GM12878 (cell line): ENCODE results near the gene HOXD9. TPM values are rescaled to one million over a fixed set of nuclear protein-coding genes. Genes with fewer than 3 reads are reported as not detected.

Source experiments
- ATAC-seq: fragments of 200-7000 bp; cut with Tn5 transposase; 3 replicates; pipeline ENCODE4 v1.9.1; 2020; ENCODE audit warnings: mild to moderate bottlenecking, moderate library complexity
- BruUV-seq: library from RNA; stranded (reverse); fragments of 400-500 nt; replicated peaks from 2 replicates; lab custom pipeline; 2021; lab: Mats Ljungman, UMichigan
- CTCF ChIA-PET: fragments of 300-600 bp; sonication (Branson Sonifier 250); formaldehyde crosslinking; extraction: SDS; loops from one replicate; lab custom pipeline; 2021; ENCODE audit warnings: inconsistent platforms; lab: Yijun Ruan, JAX
- POLR2A ChIA-PET: fragments of 350-600 bp; formaldehyde crosslinking; extraction: SDS; loops from one replicate; lab custom pipeline; 2021; ENCODE audit warnings: inconsistent platforms; lab: Charles Lee
- RAD21 ChIA-PET: fragments of 300-600 bp; sonication (Branson Sonifier 250); formaldehyde crosslinking; loops from one replicate; lab custom pipeline; 2023; ENCODE audit warnings: antibody characterized with exemption; ENCODE audit not compliant: unreplicated experiment; lab: Charles Lee
- SMC1A ChIA-PET: fragments of 300-600 bp; sonication (Branson Sonifier 250); formaldehyde crosslinking; loops from one replicate; lab custom pipeline; 2023; ENCODE audit not compliant: unreplicated experiment, uncharacterized antibody; lab: Charles Lee
- DNase-seq: peaks from one replicate; pipeline ENCODE4 v3.0.0-alpha.2; 2011; ENCODE audit warnings: low read depth, low spot score
- FAIRE-seq: peaks from 3 replicates; lab custom pipeline; 2011; peaks lifted over from hg19 to GRCh38; lab: Jason Lieb, UNC
- H2AFZ ChIP-seq: 2 replicates; pipeline ENCODE4 v1.6.0; 2011; ENCODE audit warnings: low read depth, low read length, control low read depth; ENCODE audit not compliant: control insufficient read depth
- H3K27ac ChIP-seq: 2 replicates; pipeline ENCODE4 v1.5.1; 2011; ENCODE audit warnings: control low read depth; ENCODE audit not compliant: control insufficient read depth, insufficient read depth
- H3K27me3 ChIP-seq, 2 experiments: replicated peaks in 1 of 2; 2 replicates each; pipeline versions ENCODE4 v1.6.0 to v1.6.1; 2011; ENCODE audit warnings: low read length in 1 of 2; ENCODE audit not compliant: control insufficient read depth in 2 of 2, insufficient read depth in 2 of 2
- H3K36me3 ChIP-seq, 2 experiments: 2 replicates each; pipeline ENCODE4 v1.5.1; 2011; ENCODE audit warnings: low read length in 1 of 2; ENCODE audit not compliant: control insufficient read depth in 2 of 2, insufficient read depth in 2 of 2
- H3K4me1 ChIP-seq: 2 replicates; pipeline ENCODE4 v1.6.1; 2011; ENCODE audit warnings: mild to moderate bottlenecking, low read length, moderate library complexity, mixed read lengths; ENCODE audit not compliant: control insufficient read depth, insufficient read depth
- H3K4me2 ChIP-seq: 2 replicates; pipeline ENCODE4 v1.6.0; 2011; ENCODE audit warnings: control low read depth; ENCODE audit not compliant: control insufficient read depth, insufficient read depth
- H3K4me3 ChIP-seq: fragments of 200-600 bp; sonication (generic); 2 replicates; pipeline ENCODE4 v1.5.1; 2016
- H3K79me2 ChIP-seq: 2 replicates; pipeline ENCODE4 v1.6.0; 2011; ENCODE audit warnings: low read length; ENCODE audit not compliant: control insufficient read depth, insufficient read depth
- H3K9ac ChIP-seq: 2 replicates; pipeline ENCODE4 v1.8.0; 2011; ENCODE audit warnings: low read length, control low read depth, mixed read lengths; ENCODE audit not compliant: control insufficient read depth, insufficient read depth
- H3K9me3 ChIP-seq: replicated peaks from 3 replicates; pipeline ENCODE4 v1.5.1; 2011; ENCODE audit warnings: mild to moderate bottlenecking, low read length; ENCODE audit not compliant: control insufficient read depth, insufficient read depth
- H4K20me1 ChIP-seq: 2 replicates; pipeline ENCODE4 v1.6.0; 2011; ENCODE audit not compliant: control insufficient read depth, insufficient read depth
- ATF7 ChIP-seq: fragments of 450-650 bp; IDR thresholded peaks from 2 replicates; pipeline ENCODE4 v1.6.1; 2016; ENCODE audit warnings: low read depth, mild to moderate bottlenecking
- CBFB ChIP-seq: IDR thresholded peaks from 2 replicates; pipeline ENCODE4 v1.6.1; 2016; ENCODE audit warnings: antibody characterized with exemption, low read depth
- CBX3 ChIP-seq: fragments of 200-600 bp; sonication (generic); IDR thresholded peaks from 2 replicates; pipeline ENCODE4 v1.6.1; 2016; ENCODE audit warnings: low read depth, borderline replicate concordance
- CBX5 ChIP-seq: sonication (generic); IDR thresholded peaks from 2 replicates; pipeline ENCODE4 v1.6.1; 2016; ENCODE audit warnings: low read depth, moderate library complexity, mild to moderate bottlenecking, inconsistent platforms
- MTA2 ChIP-seq: fragments of 450-650 bp; IDR thresholded peaks from 2 replicates; pipeline ENCODE4 v1.6.1; 2016; ENCODE audit warnings: low read depth, mild to moderate bottlenecking, moderate library complexity
- NR2C2 ChIP-seq: IDR thresholded peaks from 2 replicates; pipeline ENCODE4 v1.6.1; 2011; ENCODE audit warnings: borderline replicate concordance, low read depth; ENCODE audit not compliant: control insufficient read depth, insufficient read length
- POLR2A ChIP-seq: IDR thresholded peaks from 2 replicates; pipeline ENCODE4 v1.6.1; 2011; ENCODE audit warnings: low read depth, mild to moderate bottlenecking, low read length
- RBBP5 ChIP-seq: fragments of 200-600 bp; sonication (generic); conservative IDR thresholded peaks from 2 replicates; pipeline ENCODE4 v1.6.1; 2016
- WGBS: methylation state at CpG from one replicate; pipeline ENCODE4 v1.1.6; 2016; ENCODE audit warnings: low lambda C conversion rate; ENCODE audit not compliant: insufficient replicate concordance, insufficient coverage; ENCODE audit errors: missing lambda C conversion rate; 5-methylcytosine and 5-hydroxymethylcytosine counted together
- in situ Hi-C: fragments of 300-500 bp; cut with MboI; formaldehyde crosslinking; loops from 9 replicates; pipeline ENCODE4 v1.14.3; 2018; ENCODE audit warnings: mixed read lengths
- intact Hi-C: fragments of 100-400 bp; cut with micrococcal nuclease; formaldehyde crosslinking; loops from one replicate; pipeline ENCODE4 v1.14.2; 2022; ENCODE audit not compliant: unreplicated experiment
- polyA plus RNA-seq, 11 experiments: library from polyadenylated mRNA; depleted of rRNA in 4 of 11; unstranded in 6 of 11; stranded (reverse) in 5 of 11; fragments of >200 nt; fragmentation: Nextera tagmentation in 4 of 11; fragmentation: Illumina TruSeq in 1 of 11; extraction: Ambion mirVana in 4 of 11; extraction: Trizol in 1 of 11; gene quantifications; 1 replicate in 1 of 11; 2 replicates in 10 of 11; pipeline versions ENCODE4 v1.2.1 to v1.2.3, GENCODE V29; 2011 to 2016; ENCODE audit warnings: inconsistent platforms in 2 of 11, missing spikeins in 2 of 11, low read depth in 1 of 11
- total RNA-seq, 4 experiments: library from RNA; depleted of rRNA in 3 of 4; stranded (reverse); fragments of >200 nt in 3 of 4; fragmentation: Illumina TruSeq in 1 of 4; extraction: Trizol in 1 of 4; gene quantifications; 2 replicates each; pipeline versions ENCODE4 v1.2.1 to v1.2.3, GENCODE V29; 2013 to 2021
- TF ChIP-seq, protein P1 (sequence below): IDR thresholded peaks from 2 replicates; pipeline ENCODE4 v1.6.1; 2012; ENCODE audit warnings: improper control_type of control experiment, low read depth, low read length; ENCODE audit not compliant: insufficient replicate concordance
- TF ChIP-seq, protein P2 (sequence below): IDR thresholded peaks from 2 replicates; pipeline ENCODE4 v1.6.1; 2011; ENCODE audit warnings: low read depth, low read length, improper control_type of control experiment, borderline replicate concordance
- TF ChIP-seq, protein P3 (sequence below): fragments of 450-650 bp; formaldehyde crosslinking; IDR thresholded peaks from 2 replicates; pipeline ENCODE4 v1.5.0; 2022; ENCODE audit warnings: mild to moderate bottlenecking, missing genetic modification characterization
- TF ChIP-seq, protein P4 (sequence below), 3 experiments: IDR thresholded peaks in 2 of 3; conservative IDR thresholded peaks in 1 of 3; 2 replicates each; pipeline ENCODE4 v1.5.1; 2011; ENCODE audit warnings: low read depth in 3 of 3, low read length in 3 of 3, mild to moderate bottlenecking in 3 of 3, control low read depth in 2 of 3, moderate library complexity in 2 of 3, inconsistent platforms in 1 of 3, mixed read lengths in 1 of 3; ENCODE audit not compliant: control insufficient read depth in 2 of 3, insufficient read depth in 1 of 3; ENCODE audit errors: extremely low read depth in 1 of 3

The HOXD9 gene
- total and polyA plus RNA-seq, 10 of the 15 experiments (the other 5 are each of a cell fraction or from before 2014, with no cell fraction given) = not detected

DNA sequence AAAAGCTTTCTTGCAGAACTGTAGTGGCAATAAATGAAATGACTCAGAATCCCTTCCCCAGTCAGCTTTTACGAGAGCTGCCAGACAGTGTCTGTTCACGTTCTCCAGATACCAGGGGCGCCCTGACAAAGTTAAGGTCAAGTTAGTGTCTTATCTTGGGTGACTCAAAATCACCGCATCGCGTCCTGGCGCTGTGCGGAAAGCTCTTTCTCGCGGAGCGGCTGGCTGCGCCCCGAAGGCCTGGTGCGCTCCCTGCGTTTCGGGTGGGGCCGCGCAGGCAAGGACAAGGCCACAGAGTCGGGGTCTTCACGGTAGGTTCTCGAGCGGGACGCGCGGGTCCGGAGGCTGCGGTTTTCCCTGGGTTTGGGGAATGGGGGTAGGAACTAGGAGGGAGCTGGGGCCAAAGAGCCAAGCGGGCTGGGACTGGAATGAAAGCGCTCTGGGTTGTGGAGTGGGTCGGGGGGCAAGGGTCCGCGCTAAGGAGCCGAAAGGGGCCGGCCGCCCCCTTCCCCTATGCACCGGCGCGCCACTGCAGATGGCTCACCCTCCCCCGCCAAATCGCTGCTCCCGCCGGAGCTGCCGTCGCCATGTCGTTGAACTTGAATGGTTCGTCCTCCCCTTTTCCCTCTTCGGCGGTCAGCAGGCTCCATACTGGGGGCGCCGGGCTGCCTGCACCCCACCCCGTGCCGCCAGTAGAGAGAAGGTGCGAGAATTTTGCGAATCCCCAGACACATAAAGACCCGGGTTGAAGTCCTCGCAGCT, 18.0 kb upstream of the HOXD9 start:
- Histone ChIP-seq H3K4me1 (no peaks in the 10 kb centered on the region), H3K36me3 (no peaks in the 10 kb centered on the region), H2AFZ (no peak overlapping the region), H3K79me2 (no peaks in the 10 kb centered on the region), H3K9me3 (peaks cover 3% of the 10 kb centered on the region; the same call in 1 of the 3 replicates), H3K4me2 (no peak overlapping the region), H3K27me3 (peaks cover 18 to 35% of the 10 kb centered on the region in 2 experiments), H3K9ac (no peak overlapping the region), H3K27ac (no peak overlapping the region), H4K20me1 (no peaks in the 10 kb centered on the region), H3K4me3 (no peak overlapping the region)
- ChIA-PET POLR2A (no interaction called here), RAD21 (no interaction called here), CTCF (no interaction called here), SMC1A (no interaction called here)
- WGBS = 57% methylated on average over 48 of the region's 56 CpGs
- BruUV-seq = no TSS peak
- intact Hi-C loops (no loop called here), in situ Hi-C loops (no loop called here)
- DNase-seq (no peak), FAIRE-seq (no peak), ATAC-seq (no peak)
- TF ChIP-seq, protein P1, sequence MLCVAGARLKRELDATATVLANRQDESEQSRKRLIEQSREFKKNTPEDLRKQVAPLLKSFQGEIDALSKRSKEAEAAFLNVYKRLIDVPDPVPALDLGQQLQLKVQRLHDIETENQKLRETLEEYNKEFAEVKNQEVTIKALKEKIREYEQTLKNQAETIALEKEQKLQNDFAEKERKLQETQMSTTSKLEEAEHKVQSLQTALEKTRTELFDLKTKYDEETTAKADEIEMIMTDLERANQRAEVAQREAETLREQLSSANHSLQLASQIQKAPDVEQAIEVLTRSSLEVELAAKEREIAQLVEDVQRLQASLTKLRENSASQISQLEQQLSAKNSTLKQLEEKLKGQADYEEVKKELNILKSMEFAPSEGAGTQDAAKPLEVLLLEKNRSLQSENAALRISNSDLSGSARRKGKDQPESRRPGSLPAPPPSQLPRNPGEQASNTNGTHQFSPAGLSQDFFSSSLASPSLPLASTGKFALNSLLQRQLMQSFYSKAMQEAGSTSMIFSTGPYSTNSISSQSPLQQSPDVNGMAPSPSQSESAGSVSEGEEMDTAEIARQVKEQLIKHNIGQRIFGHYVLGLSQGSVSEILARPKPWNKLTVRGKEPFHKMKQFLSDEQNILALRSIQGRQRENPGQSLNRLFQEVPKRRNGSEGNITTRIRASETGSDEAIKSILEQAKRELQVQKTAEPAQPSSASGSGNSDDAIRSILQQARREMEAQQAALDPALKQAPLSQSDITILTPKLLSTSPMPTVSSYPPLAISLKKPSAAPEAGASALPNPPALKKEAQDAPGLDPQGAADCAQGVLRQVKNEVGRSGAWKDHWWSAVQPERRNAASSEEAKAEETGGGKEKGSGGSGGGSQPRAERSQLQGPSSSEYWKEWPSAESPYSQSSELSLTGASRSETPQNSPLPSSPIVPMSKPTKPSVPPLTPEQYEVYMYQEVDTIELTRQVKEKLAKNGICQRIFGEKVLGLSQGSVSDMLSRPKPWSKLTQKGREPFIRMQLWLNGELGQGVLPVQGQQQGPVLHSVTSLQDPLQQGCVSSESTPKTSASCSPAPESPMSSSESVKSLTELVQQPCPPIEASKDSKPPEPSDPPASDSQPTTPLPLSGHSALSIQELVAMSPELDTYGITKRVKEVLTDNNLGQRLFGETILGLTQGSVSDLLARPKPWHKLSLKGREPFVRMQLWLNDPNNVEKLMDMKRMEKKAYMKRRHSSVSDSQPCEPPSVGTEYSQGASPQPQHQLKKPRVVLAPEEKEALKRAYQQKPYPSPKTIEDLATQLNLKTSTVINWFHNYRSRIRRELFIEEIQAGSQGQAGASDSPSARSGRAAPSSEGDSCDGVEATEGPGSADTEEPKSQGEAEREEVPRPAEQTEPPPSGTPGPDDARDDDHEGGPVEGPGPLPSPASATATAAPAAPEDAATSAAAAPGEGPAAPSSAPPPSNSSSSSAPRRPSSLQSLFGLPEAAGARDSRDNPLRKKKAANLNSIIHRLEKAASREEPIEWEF = no peak
- TF ChIP-seq POLR2A (no peak), MTA2 (no peak), RBBP5 (no peak), CBX3 (no peak), ATF7 (no peak), NR2C2 (no peak), CBX5 (no peak), CBFB (no peak)
- TF ChIP-seq, protein P2, sequence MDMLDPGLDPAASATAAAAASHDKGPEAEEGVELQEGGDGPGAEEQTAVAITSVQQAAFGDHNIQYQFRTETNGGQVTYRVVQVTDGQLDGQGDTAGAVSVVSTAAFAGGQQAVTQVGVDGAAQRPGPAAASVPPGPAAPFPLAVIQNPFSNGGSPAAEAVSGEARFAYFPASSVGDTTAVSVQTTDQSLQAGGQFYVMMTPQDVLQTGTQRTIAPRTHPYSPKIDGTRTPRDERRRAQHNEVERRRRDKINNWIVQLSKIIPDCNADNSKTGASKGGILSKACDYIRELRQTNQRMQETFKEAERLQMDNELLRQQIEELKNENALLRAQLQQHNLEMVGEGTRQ = no peak
- TF ChIP-seq, protein P3, sequence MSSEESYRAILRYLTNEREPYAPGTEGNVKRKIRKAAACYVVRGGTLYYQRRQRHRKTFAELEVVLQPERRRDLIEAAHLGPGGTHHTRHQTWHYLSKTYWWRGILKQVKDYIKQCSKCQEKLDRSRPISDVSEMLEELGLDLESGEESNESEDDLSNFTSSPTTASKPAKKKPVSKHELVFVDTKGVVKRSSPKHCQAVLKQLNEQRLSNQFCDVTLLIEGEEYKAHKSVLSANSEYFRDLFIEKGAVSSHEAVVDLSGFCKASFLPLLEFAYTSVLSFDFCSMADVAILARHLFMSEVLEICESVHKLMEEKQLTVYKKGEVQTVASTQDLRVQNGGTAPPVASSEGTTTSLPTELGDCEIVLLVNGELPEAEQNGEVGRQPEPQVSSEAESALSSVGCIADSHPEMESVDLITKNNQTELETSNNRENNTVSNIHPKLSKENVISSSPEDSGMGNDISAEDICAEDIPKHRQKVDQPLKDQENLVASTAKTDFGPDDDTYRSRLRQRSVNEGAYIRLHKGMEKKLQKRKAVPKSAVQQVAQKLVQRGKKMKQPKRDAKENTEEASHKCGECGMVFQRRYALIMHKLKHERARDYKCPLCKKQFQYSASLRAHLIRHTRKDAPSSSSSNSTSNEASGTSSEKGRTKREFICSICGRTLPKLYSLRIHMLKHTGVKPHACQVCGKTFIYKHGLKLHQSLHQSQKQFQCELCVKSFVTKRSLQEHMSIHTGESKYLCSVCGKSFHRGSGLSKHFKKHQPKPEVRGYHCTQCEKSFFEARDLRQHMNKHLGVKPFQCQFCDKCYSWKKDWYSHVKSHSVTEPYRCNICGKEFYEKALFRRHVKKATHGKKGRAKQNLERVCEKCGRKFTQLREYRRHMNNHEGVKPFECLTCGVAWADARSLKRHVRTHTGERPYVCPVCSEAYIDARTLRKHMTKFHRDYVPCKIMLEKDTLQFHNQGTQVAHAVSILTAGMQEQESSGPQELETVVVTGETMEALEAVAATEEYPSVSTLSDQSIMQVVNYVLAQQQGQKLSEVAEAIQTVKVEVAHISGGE = no peak
- TF ChIP-seq, protein P4, sequence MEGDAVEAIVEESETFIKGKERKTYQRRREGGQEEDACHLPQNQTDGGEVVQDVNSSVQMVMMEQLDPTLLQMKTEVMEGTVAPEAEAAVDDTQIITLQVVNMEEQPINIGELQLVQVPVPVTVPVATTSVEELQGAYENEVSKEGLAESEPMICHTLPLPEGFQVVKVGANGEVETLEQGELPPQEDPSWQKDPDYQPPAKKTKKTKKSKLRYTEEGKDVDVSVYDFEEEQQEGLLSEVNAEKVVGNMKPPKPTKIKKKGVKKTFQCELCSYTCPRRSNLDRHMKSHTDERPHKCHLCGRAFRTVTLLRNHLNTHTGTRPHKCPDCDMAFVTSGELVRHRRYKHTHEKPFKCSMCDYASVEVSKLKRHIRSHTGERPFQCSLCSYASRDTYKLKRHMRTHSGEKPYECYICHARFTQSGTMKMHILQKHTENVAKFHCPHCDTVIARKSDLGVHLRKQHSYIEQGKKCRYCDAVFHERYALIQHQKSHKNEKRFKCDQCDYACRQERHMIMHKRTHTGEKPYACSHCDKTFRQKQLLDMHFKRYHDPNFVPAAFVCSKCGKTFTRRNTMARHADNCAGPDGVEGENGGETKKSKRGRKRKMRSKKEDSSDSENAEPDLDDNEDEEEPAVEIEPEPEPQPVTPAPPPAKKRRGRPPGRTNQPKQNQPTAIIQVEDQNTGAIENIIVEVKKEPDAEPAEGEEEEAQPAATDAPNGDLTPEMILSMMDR (IDR thresholded peaks at IDR 0.05 in 2 of 3, conservative IDR thresholded peaks at IDR 0.05 in 1 of 3; ENCODE audit: control insufficient read depth in 2 of 3, extremely low read depth in 1 of 3, insufficient read depth in 1 of 3, low read depth in 3 of 3, low read length in 3 of 3) = no peak
